Fibroblast of lung (primary cell): ENCODE data around the gene PCGF3. TPM values are rescaled to one million over a fixed set of nuclear protein-coding genes. Genes with fewer than 3 reads are reported as not detected.

Experiments
- DNase-seq, 2 donors: peaks; one replicate each; pipeline versions ENCODE4 v3.0.0 to v3.0.0-alpha.2; 2010; ENCODE audit warnings: low read depth in 2 of 2
- H2AFZ ChIP-seq: 2 replicates; pipeline ENCODE4 v1.5.1; 2012; ENCODE audit warnings: low read length, control low read depth, inconsistent platforms
- H3K27ac ChIP-seq: 2 replicates; pipeline ENCODE4 v1.5.1; 2011; ENCODE audit warnings: low read length, control low read depth; ENCODE audit not compliant: insufficient read depth
- H3K27me3 ChIP-seq: 2 replicates; pipeline ENCODE4 v1.5.1; 2011; ENCODE audit warnings: mild to moderate bottlenecking, low read length; ENCODE audit not compliant: control insufficient read depth, insufficient read depth
- H3K36me3 ChIP-seq: 2 replicates; pipeline ENCODE4 v1.5.1; 2011; ENCODE audit warnings: low read length; ENCODE audit not compliant: control insufficient read depth, insufficient read depth
- H3K4me1 ChIP-seq: 2 replicates; pipeline ENCODE4 v1.5.1; 2011; ENCODE audit warnings: low read length; ENCODE audit not compliant: control insufficient read depth, insufficient read depth; ENCODE audit errors: extremely low read depth
- H3K4me2 ChIP-seq: 2 replicates; pipeline ENCODE4 v1.5.1; 2011; ENCODE audit warnings: low read length, control low read depth; ENCODE audit not compliant: insufficient read depth; ENCODE audit errors: extremely low read depth
- H3K4me3 ChIP-seq, 4 experiments: fragments of 200-600 bp in 1 of 4; sonication (generic) in 1 of 4; replicated peaks in 1 of 4; 2 replicates each; pipeline ENCODE4 v1.5.1; 2011 to 2016; ENCODE audit warnings: low read length in 4 of 4, low read depth in 3 of 4, mild to moderate bottlenecking in 3 of 4, control low read depth in 2 of 4, inconsistent platforms in 1 of 4, mixed read lengths in 1 of 4; ENCODE audit not compliant: insufficient read depth in 1 of 4; ENCODE audit errors: control extremely low read depth in 1 of 4
- H3K79me2 ChIP-seq: 2 replicates; pipeline ENCODE4 v1.5.1; 2012; ENCODE audit warnings: mild to moderate bottlenecking, low read length, inconsistent platforms; ENCODE audit not compliant: control insufficient read depth, insufficient read depth
- H3K9ac ChIP-seq: 2 replicates; pipeline ENCODE4 v1.5.1; 2011; ENCODE audit warnings: mild to moderate bottlenecking, low read length, control low read depth; ENCODE audit not compliant: insufficient read depth
- H3K9me3 ChIP-seq: 2 replicates; pipeline ENCODE4 v1.5.1; 2012; ENCODE audit warnings: low read depth, low read length; ENCODE audit not compliant: control insufficient read depth, insufficient read depth
- H4K20me1 ChIP-seq: 2 replicates; pipeline ENCODE4 v1.5.1; 2011; ENCODE audit warnings: low read length; ENCODE audit not compliant: control insufficient read depth, insufficient read depth; ENCODE audit errors: extremely low read depth
- EZH2 ChIP-seq: IDR thresholded peaks from 2 replicates; pipeline ENCODE4 v1.5.1; 2012; ENCODE audit warnings: low read length, control low read depth, mild to moderate bottlenecking; ENCODE audit errors: missing control alignments
- polyA plus RNA-seq, 2 donors: library from polyadenylated mRNA; depleted of rRNA in 1 of 2; stranded (reverse) in 1 of 2; unstranded in 1 of 2; fragments of >200 nt; gene quantifications; 2 replicates each; pipeline ENCODE4 v1.2.1, GENCODE V29; 2011 to 2012; ENCODE audit warnings: missing spikeins in 1 of 2
- total RNA-seq: library from RNA; depleted of rRNA; stranded (reverse); fragments of >200 nt; gene quantifications from 2 replicates; pipeline ENCODE4 v1.2.1, GENCODE V29; 2014
- TF ChIP-seq, protein P1 (sequence below), 2 donors: IDR thresholded peaks in 1 of 2; conservative IDR thresholded peaks in 1 of 2; 1 replicate in 1 of 2; 2 replicates in 1 of 2; pipeline ENCODE4 v1.5.1; 2011 to 2012; ENCODE audit warnings: low read length in 2 of 2, control low read depth in 1 of 2, inconsistent platforms in 1 of 2, low read depth in 1 of 2, mild to moderate bottlenecking in 1 of 2

PCGF3 gene
- total and polyA plus RNA-seq, 2 donors (not counting 1 experiment from before 2014, with no cell fraction given) = 24.8 to 27.1 TPM

DNA sequence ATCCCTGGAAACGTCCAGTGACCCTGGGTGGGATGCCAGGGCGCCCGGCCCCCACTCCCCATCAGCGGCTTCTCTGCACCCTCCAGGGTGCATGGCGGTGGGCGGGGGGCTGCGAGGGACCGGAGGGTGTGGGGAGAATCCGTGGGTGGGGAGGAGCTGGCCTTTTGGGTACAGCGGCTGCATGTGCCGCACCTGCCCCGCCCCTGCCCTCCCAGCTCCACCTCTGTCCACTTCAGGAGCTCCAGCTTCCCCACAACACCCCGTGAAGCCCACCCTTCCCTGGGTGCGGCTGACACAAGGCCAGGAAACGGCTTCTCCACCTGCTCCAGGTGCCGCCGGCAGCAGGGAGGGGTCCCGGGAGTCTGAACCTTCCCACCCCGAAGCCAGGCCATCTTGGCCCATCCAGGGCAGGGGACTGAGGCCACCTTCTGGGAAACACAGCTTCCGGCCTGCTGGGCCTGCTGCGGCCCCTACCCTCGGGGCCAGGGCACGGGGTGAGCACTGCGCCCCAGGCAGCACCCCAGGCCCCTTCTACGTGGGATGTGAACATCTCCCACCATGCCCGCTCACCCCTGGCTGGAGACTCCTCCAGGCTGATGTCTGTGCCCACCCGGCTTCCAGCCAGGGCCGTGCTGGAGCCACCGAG lies 85.7 kb downstream of the PCGF3 start:
- H3K9me3 ChIP-seq = no peaks in the 10 kb centered on the region
- no peak for DNase-seq
- no peak overlapping the region for H3K9ac ChIP-seq
- no peaks in the 10 kb centered on the region for H3K4me1 ChIP-seq
- no peak overlapping the region for H3K4me3 ChIP-seq
- no peaks in the 10 kb centered on the region for H3K79me2 ChIP-seq
- TF ChIP-seq, protein P1, sequence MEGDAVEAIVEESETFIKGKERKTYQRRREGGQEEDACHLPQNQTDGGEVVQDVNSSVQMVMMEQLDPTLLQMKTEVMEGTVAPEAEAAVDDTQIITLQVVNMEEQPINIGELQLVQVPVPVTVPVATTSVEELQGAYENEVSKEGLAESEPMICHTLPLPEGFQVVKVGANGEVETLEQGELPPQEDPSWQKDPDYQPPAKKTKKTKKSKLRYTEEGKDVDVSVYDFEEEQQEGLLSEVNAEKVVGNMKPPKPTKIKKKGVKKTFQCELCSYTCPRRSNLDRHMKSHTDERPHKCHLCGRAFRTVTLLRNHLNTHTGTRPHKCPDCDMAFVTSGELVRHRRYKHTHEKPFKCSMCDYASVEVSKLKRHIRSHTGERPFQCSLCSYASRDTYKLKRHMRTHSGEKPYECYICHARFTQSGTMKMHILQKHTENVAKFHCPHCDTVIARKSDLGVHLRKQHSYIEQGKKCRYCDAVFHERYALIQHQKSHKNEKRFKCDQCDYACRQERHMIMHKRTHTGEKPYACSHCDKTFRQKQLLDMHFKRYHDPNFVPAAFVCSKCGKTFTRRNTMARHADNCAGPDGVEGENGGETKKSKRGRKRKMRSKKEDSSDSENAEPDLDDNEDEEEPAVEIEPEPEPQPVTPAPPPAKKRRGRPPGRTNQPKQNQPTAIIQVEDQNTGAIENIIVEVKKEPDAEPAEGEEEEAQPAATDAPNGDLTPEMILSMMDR (conservative IDR thresholded peaks at IDR 0.05 in 1 of 2, IDR thresholded peaks at IDR 0.05 in 1 of 2; ENCODE audit: low read depth in 1 of 2, low read length in 2 of 2) = no peak
- TF ChIP-seq EZH2 = no peak
- H2AFZ ChIP-seq = no peak overlapping the region
- peaks cover 40% of the 10 kb centered on the region for H3K27me3 ChIP-seq
- no peak overlapping the region for H3K27ac ChIP-seq
- H4K20me1 ChIP-seq = no peaks in the 10 kb centered on the region
- no peak overlapping the region for H3K4me2 ChIP-seq
- H3K36me3 ChIP-seq = no peaks in the 10 kb centered on the region

- peak; percentile 52 for TF ChIP-seq EZH2
- TF ChIP-seq, protein P1 (conservative IDR thresholded peaks at IDR 0.05 in 1 of 2, IDR thresholded peaks at IDR 0.05 in 1 of 2; ENCODE audit: low read depth in 1 of 2, low read length in 2 of 2) = no peak
- Histone ChIP-seq H2AFZ (no peak overlapping the region), H3K4me1 (no peaks in the 10 kb centered on the region), H3K27me3 (peaks cover 40% of the 10 kb centered on the region), H3K4me3 (no peak overlapping the region), H3K36me3 (no peaks in the 10 kb centered on the region), H3K9me3 (no peaks in the 10 kb centered on the region), H3K27ac (no peak overlapping the region), H3K79me2 (no peaks in the 10 kb centered on the region), H3K9ac (no peak overlapping the region), H4K20me1 (no peaks in the 10 kb centered on the region), H3K4me2 (peak overlapping the region; percentile 13)
- DNase-seq = peak in 1 of 2 donors; percentile 25
Measured at GRCh38 chr4:791898-792625, 86.4 kb downstream of the PCGF3 start.

GRCh38 chr4:792626-793092 lies 87.0 kb downstream of the PCGF3 start:
- TF ChIP-seq EZH2 = peak; percentile 69
- TF ChIP-seq, protein P1 (conservative IDR thresholded peaks at IDR 0.05 in 1 of 2, IDR thresholded peaks at IDR 0.05 in 1 of 2; ENCODE audit: low read depth in 1 of 2, low read length in 2 of 2) = no peak
- Histone ChIP-seq H3K9ac (no peak overlapping the region), H3K36me3 (no peaks in the 10 kb centered on the region), H2AFZ (no peak overlapping the region), H3K27me3 (peaks cover 39% of the 10 kb centered on the region), H3K9me3 (no peaks in the 10 kb centered on the region), H4K20me1 (no peaks in the 10 kb centered on the region), H3K79me2 (no peaks in the 10 kb centered on the region), H3K4me2 (no peak overlapping the region), H3K27ac (no peak overlapping the region), H3K4me3 (no peak overlapping the region), H3K4me1 (no peaks in the 10 kb centered on the region)
- DNase-seq = no peak
